Measurements from ENCODE around the gene CTIF.
"Not testable (repeated sequence)": the region's sequence is repeated elsewhere in the genome, so short reads cannot be mapped to it uniquely, and the experiment has no call there.

Gene CTIF

DNA sequence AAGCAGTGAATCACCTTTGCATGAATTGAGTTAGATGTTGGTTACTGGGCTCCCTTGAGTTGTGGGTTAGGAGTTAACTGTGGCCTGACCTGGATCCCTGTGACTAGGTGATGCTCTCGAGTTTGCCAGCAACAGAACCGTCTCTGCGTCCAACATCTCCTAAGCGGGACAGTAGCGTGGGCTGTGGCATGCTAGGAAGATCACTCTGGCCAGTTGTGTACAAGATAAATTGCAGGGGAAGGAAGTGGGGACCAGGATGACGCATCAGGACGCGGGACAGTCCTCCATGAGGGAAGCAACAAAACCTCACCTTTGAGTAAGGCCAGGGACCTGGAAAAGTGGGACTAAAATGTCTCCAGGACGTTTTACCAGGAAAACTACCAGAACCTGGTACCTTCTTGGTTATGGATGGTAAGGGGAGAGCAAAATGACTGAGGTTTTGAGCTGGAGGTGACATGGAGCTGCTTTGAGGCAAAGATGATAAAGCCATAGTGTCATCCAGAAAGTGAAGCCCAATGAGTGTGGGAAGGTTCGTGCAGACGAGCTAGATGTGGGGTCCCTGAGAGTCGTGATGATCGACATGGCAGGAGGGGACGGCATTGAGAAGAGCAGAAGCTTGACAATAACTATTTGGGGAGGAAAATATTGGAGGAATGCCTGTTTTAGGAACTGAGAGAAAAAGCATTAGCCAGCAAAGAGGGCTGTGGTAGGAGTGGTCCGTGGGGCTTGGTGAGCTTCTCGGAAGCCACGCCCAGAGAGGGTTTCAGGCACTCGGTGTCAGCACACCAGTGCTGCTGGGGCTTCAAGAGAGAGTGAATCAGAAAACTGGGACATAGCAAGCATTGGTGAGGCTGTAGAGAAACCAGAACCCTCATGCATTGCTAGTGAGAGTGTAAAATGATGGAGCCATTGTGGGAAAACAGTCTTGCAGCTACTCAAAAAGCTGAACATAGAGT, 316.9 kb downstream of the CTIF start:
- no peak for DNase-seq (ENCODE audit: low read depth)

DNA sequence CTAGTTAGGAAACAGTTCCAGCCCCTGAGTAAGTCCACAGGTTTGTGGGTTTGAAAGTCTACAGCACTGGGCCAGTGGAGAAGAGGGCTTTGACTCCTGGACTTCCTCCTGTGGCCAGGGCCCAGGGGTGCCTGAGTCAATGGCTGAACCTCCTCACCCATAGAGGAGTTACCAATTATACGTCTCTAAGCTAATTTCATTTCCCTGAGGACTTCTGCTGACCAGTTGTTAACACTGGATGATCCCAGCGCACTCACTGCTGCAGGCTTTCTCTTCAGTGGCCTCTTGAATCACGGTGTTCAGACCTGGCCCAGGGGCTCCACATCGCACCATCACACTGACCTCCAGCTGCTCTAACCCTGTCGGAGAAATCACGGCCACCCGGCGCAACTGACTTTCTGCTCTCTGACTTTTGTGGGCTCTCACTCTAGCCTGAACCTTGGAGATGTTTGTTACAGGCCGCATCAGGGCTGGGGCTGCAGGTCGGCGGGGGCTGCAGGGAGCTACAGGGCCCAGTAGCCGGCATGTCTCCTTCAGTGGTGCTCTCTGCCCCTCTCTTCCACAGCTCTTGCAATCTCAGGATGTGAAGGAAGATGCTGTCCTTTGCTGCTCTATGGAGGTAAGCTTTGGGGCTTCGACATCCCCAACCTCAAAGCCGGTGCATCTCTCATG, 318.3 kb downstream of the CTIF start:
- DNase-seq (ENCODE audit: low read depth) = no peak

DNA sequence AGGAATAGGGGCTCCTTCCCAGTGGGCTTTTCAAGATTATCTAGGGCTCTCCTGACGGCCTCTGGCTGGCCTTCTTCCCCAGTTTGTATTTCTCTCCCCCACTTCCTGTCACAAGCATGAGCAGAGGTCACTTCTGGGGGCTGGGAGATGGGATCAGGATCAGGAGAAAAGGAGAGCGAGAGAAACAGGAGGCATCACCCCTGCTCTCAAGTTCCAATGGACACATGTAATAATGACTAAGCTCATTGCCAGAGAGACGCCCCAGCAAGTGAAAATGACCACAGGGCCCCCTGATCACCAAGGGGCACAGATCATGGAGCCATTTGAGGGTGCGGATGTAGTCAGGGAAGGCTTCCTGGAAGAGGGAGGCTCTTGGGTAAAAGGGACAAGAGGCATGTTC, 319.8 kb downstream of the CTIF start:
- DNase-seq (ENCODE audit: low read depth) = no peak

DNA sequence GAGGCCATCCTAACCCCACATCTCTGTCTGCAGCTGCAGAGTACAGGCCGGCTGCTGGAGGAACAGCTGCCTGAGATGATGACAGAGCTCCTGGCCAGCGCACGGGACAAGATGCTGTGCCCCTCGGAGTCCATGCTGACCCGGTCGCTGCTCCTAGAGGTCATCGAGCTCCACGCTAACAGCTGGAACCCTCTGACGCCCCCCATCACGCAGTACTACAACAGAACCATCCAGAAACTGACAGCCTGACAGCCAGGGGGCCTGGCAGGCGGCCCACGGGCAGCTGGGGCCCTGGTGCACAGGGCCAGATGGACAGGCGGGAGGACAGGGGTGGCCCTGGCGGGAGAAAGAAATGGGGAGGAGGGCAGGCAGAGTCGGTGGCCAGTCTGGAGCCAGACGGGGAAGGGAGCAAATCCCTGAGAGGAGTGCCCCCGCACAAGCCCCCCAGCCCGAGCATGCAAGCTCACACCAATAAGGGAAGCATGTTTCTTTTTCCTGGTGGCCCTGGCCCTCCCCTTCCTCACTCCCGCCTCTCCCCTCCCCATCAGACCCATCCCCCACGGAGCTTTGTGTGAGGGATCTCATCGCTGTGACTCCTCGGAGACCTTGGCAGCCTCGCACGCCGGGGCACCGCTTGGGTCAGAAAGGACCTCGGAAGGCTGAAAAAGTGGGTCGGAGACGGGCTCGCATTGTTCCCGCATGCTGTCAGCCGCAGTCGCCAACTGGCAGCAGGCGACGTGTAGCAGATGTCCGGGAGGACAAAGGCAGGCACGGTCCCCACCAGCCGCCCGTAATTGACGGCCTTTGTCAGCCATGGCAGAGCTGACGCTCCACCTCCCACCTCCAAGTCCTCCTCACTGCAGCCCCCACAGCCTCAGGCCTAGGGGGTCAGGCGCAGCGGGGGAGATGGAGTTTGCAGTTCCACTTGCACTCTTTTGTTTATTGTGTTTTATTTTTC, 320.8 kb downstream of the CTIF start:
- no peak for DNase-seq (ENCODE audit: low read depth)

DNA sequence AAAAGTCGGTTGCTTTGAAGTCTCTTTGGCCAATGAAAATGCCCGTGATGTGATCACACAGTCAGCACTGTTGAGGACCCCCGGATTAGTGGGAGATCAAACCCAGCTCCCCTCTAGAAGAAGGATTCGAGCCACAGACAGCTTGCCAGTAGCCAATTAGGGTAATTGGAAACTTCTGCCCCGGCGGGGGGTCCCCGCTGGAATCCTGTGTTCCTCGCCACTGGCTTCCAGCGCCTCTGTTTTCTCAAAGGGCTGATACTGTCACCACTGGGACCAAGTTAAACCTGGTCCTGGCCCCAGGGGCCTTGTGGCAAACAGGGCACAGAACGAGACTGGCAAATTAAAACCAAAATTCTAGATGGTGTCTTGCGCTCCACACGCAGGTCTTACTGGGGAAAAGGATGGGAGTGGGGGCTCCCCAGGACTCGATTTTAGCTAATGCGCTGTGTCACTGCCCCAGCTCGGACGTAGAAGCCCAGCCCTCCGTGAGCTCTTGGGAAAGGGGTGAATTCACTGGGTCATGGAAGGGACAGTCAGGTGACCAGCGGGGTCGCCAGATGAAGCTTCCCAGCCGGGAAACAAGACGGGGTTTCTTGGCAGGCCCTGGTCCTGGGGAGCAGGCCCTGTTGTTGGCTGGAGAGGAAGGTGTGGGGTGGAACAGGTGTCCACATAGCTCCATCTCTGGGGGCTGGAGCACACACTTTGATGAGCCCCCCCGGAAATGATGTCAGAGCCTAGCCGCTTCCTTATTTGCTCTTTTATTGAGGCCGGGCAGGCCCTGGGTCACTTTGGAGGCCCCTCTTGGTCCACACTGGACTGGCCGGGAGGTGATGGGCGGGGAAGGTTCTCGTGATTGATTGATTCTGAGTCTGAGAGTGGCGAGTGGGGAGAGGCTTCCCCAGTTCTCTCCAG, 321.7 kb downstream of the CTIF start:
- no peak for DNase-seq (ENCODE audit: low read depth)

DNA sequence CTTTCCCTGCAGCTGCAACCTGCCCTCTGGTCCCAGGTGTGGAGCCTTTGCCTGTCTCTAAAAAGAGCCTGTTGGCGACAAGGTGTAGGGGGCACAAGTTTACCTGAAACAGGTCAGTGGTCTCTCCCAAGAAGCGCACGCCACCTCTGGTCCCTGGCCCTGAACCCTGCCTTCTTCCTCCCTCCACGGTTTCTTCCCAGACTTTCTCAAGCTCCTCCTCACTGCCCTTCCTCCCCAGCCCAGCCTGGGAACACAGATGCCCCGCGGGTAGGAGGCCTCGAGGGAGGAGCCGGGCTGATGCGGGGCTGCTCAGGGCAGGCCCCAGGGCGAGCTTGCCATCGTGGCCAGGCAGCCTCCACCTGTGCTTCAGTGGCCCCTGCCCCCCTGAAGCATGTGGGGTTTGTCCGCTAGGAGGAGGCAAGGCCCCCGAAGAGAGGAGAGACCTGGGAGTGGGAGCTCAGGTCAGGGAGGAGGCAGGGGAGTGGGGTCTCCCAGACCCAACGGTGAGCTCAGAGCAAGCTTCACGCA, 322.4 kb downstream of the CTIF start:
- no peak for DNase-seq (ENCODE audit: low read depth)

DNA sequence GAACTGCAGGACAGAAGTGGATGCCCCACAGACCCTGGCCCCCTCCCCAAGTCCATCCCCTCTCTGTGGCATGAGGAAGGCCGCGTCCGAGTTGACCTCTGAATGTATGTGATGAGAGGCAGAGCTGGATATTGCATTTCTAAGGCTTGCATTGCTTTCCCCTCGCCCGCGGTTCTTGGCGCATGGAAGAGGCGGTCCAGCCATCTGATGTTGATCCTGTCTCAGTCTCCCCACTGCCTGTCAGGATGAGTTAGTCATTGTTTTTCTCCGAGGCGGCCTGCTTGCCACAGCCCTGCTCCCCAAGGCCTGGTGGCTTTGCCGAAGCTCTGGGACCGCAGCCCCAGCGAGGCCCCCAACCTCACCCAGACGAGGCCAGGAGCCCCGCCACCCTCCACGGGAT, 323.3 kb downstream of the CTIF start:
- DNase-seq (ENCODE audit: low read depth) = no peak

DNA sequence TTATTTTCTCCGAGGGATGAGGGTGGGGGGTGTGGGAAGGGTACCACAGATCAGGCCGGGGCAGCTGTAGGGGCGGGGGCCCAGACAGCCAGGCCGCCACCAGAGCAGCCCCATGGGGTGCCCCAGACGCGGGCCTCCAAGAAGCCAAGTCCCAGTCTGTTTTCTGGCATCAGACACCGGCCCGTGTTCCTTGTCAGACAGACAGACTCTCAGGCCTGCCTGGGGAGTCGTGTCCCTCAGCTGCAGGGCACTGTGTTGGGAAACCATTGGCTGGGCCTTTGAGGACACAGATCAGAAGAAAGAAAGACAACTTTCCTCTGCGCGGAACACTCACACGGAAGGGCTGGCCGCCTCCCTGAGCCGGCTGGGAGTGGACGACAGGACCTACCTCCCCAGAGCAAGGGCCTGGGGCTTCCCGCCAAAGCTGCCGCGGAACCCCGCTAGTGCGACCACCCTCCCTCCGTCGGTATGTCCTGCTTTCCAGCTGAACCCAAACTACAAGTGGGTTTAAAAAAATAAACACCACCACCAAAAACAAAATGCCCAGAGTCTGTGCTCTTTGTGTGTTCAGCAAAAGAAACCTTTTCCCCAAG, 323.9 kb downstream of the CTIF start:
- no peak for DNase-seq (ENCODE audit: low read depth)

DNA sequence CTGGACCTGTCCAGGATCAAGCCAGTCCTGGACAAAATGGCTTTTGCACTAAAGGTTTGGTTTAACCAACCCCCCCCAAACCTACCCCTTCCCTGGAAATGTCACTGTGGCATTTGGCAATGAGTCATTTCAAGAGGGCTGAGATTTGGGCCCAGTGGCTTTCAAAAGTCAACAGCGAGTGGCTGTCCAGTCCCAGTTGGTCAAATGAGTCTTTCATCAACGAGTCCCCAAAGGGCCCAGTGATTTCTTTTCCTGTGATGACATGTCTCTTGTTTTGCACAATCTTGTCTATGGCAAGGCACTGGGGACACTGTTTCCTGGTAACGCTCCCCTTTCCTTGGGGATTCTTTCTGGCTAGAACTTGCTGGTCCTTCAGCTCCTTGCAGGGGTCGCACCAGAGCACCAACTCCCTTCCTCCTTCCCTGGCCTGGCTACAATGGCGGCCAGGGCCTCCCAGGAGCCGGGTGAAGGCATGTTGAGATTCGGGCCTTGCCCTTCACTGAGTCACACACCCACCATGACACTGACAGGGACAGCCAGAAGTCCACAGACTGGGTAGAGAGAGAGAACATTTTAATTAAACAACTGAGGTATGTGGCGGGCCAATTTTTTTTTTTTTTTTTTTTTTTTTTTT, 324.7 kb downstream of the CTIF start:
- no peak for DNase-seq (ENCODE audit: low read depth)

DNA sequence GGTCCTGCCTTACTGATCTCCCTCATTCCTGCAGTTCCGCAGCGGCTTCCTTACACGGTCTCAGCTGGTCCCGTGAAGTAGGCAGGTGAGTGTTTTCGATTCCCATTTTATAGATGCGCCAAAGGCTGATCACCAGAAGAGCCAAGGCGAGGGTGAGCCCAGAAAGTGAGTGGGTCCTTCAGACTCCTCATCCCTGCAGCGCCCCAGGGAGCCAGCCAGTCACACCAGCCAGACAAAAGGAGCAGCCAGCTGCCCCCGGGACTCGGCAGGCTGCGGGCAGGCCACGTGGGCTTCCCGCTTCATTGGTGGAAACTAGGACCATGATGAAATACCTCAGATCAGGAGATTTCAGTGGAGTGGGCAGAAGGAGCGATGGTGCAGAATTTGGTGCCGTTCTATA, 326.0 kb downstream of the CTIF start:
- DNase-seq (ENCODE audit: low read depth) = no peak

DNA sequence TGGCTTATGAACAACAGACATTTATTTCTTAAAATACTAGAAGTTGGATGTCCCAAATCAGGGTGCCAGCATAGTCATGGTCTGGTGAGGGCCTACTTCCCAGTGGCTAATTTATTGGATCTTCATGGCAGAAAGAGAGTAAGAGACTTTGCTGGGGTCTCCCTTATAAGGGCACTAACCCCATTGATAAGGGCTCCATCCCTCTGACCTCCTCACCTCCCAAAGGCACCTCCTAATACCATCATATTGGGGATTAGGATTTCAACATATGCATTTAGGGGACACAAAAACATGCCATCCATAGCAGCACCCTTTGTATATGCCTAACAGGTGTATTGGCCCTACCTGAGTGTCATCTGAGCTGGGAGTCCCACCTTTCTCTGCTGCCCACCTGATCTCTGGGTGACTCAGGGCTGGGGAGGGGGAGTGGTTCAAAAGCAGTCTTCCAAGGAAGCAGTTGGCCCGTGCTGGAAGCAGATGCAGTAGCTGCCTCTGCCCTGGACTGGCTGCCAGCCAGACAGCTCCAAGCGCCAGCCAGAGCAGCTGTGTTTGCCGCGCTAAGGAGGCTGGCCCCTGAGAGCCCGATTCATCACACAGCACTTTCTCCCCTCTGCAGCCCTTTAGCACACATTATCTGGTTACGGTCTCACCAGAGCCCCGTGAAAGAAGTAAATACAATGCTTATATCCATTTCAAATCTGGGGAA, 327.4 kb downstream of the CTIF start:
- DNase-seq (ENCODE audit: low read depth) = no peak

DNA sequence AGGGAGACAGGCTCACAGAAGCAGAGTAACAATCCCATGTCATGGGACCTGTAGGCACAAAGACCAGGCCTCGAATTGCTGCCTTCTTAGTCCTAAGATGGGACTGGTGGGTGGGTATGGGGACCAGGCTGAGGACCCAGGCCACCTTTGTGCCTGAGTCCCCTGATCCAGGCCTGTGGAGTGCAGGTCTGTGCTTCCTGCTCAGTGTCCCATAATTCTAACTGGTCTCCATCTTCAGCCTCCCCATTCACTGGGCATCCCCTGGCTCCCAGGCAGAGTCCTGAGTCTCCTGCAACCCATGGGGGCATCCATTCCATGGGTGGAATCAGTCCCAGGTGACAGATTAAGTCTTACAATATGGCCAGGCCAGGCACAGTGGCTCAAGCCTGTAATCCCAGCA, 328.0 kb downstream of the CTIF start:
- DNase-seq (ENCODE audit: low read depth) = no peak

DNA sequence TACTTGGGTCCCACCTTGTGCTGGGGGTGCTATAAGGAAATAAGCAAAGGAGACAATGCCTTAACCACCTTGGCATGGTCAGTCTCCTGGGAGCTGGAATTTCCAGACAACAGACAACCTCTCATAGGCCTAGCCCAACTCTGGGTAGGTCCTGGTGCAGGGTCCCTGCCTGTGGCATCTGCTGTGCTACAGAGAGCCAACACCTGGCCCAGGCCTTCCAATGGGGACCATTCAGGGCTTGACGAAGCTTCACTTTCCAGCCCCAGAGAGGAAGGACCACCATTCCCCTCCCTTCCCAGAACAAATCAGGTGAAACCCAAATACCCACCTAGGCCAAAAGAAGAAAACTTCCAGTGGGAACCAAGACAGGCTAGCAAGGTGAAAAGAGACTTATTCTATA, 329.1 kb downstream of the CTIF start:
- no peak for DNase-seq (ENCODE audit: low read depth)

DNA sequence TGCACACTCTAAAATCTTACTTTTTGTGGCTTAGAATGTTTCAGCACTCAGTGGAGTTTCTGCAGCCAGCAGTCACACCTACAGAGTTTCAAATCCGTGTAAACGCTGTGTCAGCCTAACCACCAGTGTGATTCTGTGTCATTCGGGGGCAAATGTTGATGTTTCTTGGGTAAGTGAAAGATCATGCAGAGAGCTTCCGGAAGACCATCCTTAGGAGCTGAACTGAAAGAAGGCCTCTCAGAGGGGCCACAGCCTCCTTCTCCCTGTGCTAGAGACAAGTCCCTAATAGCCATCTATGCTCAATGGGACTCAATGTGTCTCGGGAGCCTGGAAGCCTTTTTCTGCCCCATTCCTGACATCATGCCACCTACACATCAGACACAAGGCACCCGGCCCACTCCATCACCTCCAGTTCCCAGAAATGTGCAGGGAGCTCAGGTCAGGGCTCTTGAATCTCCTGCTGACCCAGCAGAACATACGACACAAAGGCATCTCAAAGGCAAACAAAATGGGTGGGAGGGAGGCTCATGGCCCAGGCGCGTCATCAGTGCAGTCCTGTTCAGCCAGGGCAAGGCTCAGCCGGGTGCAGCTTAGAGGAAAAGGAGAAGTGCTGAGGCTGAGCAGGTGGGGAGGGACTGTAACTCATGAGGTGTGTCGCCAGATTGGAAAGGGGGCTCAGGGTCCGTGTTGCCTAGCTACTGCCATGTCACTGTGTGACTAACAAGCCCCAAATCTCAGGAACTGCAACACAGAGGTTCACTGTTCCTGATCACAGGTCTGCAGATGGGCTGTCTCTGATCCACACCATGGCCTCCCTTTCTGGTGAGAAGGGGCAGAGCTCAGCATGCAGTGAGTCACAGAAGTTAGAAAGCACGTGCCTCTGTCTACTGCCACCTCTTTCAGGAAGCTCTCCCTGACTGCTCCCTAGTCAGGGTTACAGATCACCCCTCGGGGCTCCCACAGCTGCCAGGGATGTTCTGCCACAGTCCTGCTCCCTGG, 329.9 kb downstream of the CTIF start:
- DNase-seq (ENCODE audit: low read depth) = no peak

DNA sequence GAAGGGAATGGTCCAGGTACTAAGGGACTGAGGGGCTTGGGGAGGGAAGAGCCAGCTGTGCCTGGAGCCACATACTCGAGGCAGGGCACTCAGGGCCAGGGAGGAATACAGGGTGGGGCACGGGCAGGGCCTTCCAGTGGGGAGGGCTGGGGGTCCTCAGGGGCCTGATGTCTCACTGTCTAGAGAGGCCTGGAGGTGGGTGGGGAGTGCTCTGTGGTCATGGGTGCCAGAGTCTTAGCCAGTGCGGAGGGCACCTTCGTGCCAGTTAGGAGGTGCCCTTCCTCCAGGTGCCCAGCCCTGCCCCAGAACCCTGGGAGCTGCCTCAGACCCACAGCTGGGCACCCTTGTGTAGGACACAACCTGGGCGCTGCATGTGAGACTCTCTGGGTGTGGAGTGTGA, 330.8 kb downstream of the CTIF start:
- no peak for DNase-seq (ENCODE audit: low read depth)

DNA sequence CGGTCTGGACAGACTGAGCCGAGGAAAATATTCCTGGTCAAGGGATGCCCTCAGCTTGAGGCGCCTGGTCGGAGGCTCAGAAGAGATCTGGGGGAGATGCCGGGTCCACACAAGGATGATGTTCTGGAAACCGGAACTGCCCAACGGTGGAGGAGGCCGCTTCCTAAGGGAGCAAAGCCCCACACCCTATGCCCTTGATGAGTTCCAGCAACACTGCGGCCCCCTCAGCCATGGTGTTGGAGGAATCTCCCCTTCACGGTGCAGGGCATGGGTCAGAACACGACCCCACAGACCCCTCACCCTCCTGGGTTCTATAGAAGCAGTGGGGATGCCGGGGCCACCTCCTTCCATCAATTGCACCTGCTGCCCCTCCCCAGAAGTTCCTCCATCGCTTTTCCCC, 332.1 kb downstream of the CTIF start:
- not testable (repeated sequence) for DNase-seq (ENCODE audit: low read depth)

DNA sequence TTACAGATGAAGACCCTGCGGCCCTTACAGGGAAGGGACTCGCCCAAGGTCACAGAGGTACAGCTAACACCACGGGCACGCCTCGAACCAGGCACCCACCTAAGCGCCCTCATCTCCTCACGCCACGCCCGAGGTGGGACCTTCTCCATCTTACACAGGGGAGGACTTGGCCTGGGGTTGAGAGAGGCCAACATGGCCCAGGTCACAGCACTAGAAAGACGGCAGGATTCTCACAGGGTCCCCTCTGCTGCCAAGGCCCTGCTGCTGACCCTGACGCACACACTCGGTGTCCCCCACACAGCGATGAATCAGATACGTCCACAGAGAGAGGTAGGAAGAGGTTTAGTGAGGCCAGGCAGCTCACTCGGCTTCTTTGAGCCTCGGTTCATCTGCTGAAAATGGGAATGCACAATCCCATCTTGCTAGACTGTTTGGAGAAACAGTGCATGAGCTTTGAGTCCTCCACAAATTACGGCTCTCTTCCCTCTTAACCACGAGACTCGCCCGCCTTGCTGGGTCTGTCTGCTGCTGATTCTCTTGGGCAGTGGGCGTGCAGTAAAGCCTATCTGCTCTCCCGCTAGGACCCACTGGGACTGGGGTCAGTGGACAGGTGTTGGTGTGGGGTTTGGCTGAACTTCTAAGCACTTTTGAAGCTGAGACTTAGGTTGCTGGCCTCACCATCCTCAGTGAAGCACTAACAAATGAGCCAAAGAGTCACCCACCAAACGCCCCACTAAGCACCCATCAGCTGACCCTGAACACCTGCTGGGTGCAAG, 332.7 kb downstream of the CTIF start:
- no peak for DNase-seq (ENCODE audit: low read depth)

Measured in stimulated activated CD8-positive, alpha-beta memory T cell treated with anti-CD3 and anti-CD28 coated beads, Interleukin-15, amount 100 ng/mL, for 24 hours (primary cell).